Raji (cell line): Measurements from ENCODE around the gene SMARCC2.

Experiments used
- POLR2A ChIP-seq: IDR thresholded peaks from 2 replicates; pipeline ENCODE4 v1.6.1; 2011; ENCODE audit warnings: low read depth, low read length, control low read depth; ENCODE audit not compliant: insufficient read depth

Gene SMARCC2

GRCh38 chr12:56189099-56189917, at the start of gene SMARCC2:
Gene SMARCC2 (minus strand): TSS chr12:56189483. CDS start chr12:56189461, 22 bp downstream.
- TF ChIP-seq POLR2A = peak; percentile 57

- TF ChIP-seq POLR2A = no peak
These were observed 48.3 kb upstream of the SMARCC2 start for GRCh38 chr12:56237552-56237951.

- TF ChIP-seq POLR2A = no peak
These were observed 47.7 kb upstream of the SMARCC2 start for GRCh38 chr12:56236985-56237384.

GRCh38 chr12:56236091-56236490, 46.8 kb upstream of the SMARCC2 start:
- TF ChIP-seq POLR2A = no peak

- TF ChIP-seq POLR2A = no peak
These were observed 45.6 kb upstream of the SMARCC2 start for GRCh38 chr12:56234746-56235436.

GRCh38 chr12:56231184-56231582, 41.9 kb upstream of the SMARCC2 start:
- no peak for TF ChIP-seq POLR2A

- no peak for TF ChIP-seq POLR2A
These were observed 41.3 kb upstream of the SMARCC2 start for GRCh38 chr12:56230432-56231183.

- no peak for TF ChIP-seq POLR2A
These were observed 40.7 kb upstream of the SMARCC2 start, which contains the start of gene SLC39A5 for GRCh38 chr12:56229916-56230431. Gene SLC39A5 (plus strand): TSS chr12:56230051. CDS start chr12:56231275, 1,224 bp downstream.

- no peak for TF ChIP-seq POLR2A
These were observed 39.8 kb upstream of the SMARCC2 start for GRCh38 chr12:56229082-56229481.

GRCh38 chr12:56224954-56225353, 35.7 kb upstream of the SMARCC2 start:
- TF ChIP-seq POLR2A = no peak

- TF ChIP-seq POLR2A = peak; percentile 65
These were observed 34.9 kb upstream of the SMARCC2 start, which contains the start of gene NABP2 for GRCh38 chr12:56224102-56224701. Gene NABP2 (plus strand): TSS chr12:56224342. CDS start chr12:56224857, 515 bp downstream.

- TF ChIP-seq POLR2A = no peak
These were observed 34.4 kb upstream of the SMARCC2 start for GRCh38 chr12:56223571-56224101.

- TF ChIP-seq POLR2A = no peak
These were observed 33.2 kb upstream of the SMARCC2 start for GRCh38 chr12:56222531-56222895.

- peak; percentile 97 for TF ChIP-seq POLR2A
These were observed 32.7 kb upstream of the SMARCC2 start, which contains the start of gene RNF41 for GRCh38 chr12:56221757-56222530. Gene RNF41 (minus strand): TSS chr12:56221922. CDS start chr12:56214047, 7,875 bp downstream.
